HG02571 (cell line): ENCODE measurements around the gene POM121L12.

Experiments
- ATAC-seq: cut with Tn5 transposase; IDR thresholded peaks from one replicate; pipeline ENCODE4 v1.9.1; 2021; ENCODE audit warnings: mild to moderate bottlenecking, moderate library complexity; ENCODE audit not compliant: unreplicated experiment

The POM121L12 gene

DNA sequence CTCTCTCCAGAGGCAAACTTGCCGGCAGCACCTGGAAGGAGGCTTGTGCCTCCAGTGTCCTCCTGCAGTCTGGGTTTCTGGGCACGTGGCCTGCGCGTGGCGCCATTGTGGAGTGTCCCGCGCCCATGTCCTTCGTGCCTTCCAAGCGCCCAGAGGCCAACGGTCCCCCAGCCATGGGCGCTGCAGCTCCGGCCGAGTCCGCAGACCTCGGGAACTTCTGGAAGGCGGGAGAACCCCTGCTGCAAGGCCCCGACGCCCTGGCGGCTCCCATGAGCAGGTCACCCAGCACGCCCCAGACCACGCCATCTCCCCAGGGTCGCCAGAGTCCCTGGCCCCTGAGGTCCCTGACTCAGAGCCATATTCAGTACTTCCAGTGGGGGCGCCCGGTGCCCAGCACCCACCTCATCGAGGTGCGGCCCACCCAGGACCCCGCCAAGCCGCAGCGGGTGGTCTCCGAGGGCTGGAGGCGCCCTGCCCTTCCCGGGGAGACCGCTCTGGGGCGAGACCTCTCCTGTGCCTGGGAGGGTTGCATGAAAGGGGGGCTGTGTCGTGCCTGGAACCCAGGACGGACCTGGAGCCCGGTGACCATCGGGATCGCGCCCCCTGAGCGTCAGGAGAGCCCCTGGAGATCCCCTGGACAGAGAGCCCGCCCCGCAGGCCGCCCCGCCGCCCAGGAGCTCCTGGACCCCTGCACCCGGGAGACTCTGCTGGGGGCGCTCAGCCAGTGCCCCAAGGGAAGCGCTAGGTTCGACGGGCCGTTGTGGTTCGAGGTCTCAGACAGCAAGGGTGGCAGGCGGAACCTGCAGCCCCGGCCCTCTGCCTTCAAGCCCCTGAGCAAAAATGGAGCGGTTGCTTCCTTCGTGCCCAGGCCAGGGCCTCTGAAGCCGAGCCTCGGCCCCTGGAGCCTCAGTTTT, at the start of gene POM121L12:
Gene POM121L12, plus strand, starts transcription at position 135 of the 914 bp plus-strand sequence. Its CDS starts 39 bp downstream, at position 174.
- ATAC-seq, result no peak

- no peak for ATAC-seq
These were observed 43.4 kb upstream of the POM121L12 start for GRCh38 chr7:52992001-52992400.

DNA sequence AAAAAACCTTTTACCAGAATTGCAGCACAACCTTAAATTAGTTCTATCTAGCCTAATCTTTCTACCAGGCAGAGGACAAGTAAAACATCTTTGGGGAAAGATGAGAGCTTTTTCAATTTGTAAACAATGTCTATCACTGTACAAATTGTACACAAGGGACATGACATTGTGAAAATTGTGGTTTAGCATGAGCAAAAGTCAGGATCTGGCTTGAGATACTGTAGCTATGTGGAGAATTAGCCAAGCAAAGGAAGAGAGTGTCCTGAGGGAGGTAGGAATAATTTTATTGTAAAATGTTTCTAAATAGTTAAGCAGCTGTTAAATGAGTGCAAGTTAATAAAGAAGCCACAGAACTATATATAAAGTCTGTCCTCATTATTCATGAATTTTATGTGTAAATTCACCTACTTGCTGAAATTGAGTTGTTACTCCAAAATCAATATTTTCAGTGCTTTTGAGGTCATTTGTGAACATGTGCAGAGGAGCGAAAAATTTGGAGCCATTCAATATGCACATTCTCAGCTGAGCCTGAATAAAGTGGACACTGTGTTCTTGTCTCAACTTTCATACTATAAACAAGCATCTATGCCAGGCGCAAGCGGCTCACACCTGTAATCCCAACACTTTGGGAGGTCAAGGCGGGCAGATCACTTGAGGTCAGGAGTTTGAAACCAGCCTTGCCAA, 42.8 kb upstream of the POM121L12 start:
- ATAC-seq, result no peak

- ATAC-seq, result no peak
These were observed 39.8 kb upstream of the POM121L12 start for GRCh38 chr7:52995676-52996075.

GRCh38 chr7:53001221-53001620, 34.2 kb upstream of the POM121L12 start:
- no peak for ATAC-seq

DNA sequence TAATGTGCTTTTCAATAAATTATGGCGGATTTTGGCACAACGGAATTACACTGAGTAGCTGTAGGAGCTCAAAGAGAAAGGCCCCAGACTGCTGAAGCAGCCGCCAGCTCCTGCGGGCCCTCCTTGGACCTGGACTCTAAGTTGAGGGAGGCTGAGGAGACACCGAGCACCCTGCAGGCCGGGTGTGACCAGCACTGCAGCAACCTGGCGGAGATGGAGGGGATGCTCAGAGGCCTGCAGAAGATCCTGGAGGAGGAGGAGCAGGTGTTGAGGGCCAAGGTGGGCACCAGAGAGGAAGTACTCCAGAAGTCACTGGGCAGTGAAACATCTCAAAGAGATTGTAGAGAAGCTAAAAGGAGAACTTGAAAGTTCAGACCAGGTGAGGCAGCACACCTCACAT, 33.0 kb upstream of the POM121L12 start:
- no peak for ATAC-seq

- no peak for ATAC-seq
These were observed 31.6 kb upstream of the POM121L12 start for GRCh38 chr7:53003653-53004445.

DNA sequence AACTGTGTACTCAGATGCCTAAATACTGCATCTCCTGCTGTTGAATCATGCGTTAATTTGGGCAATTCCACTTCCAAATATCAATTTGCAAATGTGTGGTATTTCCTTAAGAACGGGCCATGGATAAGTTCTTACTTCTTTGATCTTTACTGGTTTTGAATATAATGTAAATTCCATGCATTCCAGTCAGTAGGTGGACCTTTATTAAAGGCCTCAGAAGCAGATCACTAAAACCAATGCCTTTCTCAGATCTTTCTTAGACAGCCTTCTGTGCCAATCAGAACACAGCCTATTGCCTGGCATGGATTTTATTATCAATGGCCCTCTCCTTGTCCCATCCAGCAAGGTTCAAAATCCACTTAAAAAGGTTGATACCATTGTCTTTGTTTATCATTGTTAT, 21.5 kb upstream of the POM121L12 start:
- no peak for ATAC-seq

- no peak for ATAC-seq
These were observed 20.0 kb upstream of the POM121L12 start for GRCh38 chr7:53015463-53015862.

- ATAC-seq, result no peak
These were observed 12.5 kb upstream of the POM121L12 start for GRCh38 chr7:53022893-53023292.

GRCh38 chr7:53048638-53049037, 13.2 kb downstream of the POM121L12 start:
- no peak for ATAC-seq

DNA sequence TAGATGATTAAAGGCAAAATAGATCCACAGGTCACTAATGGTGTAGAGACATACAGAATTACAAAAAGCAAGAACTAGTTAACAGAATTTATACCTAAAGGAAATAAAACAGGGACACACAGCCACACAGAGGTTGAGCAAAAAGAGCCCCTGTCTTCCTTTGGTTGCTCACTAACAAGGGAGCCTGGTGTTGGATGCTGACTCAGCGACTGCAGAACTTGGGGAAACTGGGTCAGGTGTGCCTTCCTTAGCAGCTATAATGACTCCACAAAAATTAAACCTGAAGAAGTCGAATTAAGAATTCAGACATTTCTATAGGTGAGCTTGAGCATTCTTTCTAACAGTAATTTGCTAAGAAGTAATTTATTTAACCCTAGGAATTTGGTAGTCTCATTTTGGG, 15.0 kb downstream of the POM121L12 start:
- ATAC-seq, result no peak

- ATAC-seq, result no peak
These were observed 24.2 kb downstream of the POM121L12 start for GRCh38 chr7:53059591-53059990.

DNA sequence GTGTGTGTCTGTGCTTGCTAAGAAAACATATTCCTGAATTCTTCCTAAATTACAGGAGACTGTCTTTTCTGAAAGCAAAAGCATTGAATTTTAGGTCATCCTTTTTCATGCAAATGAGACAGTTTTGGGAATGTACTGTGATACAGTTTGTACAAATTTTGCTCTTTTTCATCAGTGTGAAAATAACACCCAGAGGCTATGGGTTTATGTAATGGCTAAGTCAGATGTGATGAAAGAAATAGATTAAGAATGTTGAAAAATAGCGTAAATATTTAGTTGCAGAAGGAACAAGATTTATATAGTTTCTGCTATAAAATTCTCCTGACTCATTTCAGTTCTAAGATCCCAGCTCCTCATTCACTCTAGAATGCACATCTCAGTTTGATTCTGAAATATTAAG, 24.6 kb downstream of the POM121L12 start:
- no peak for ATAC-seq

DNA sequence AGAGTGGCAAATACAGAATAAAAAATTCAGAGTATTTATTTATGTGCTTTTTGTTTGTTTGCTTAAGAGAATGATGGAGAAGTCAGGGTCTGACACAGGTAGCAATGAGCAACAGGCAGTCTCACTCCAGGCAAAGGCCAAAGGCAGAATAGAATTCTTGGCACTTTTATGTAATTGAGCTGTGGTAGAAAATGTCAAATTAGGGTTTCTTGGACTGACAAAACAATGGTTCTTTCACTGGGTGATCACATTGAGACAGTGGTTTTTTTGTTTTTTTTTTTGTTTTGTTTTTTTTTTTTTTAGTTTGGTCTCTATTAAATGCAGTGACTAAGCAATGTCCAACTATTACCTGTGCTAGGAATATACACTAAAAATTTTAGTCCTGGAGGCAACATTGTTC, 27.4 kb downstream of the POM121L12 start:
- no peak for ATAC-seq

- ATAC-seq, result no peak
These were observed 33.2 kb downstream of the POM121L12 start for GRCh38 chr7:53068673-53069072.

- ATAC-seq, result no peak
These were observed 35.5 kb downstream of the POM121L12 start for GRCh38 chr7:53070883-53071282.
